Activated CD4-positive, alpha-beta T cell treated with anti-CD3 and anti-CD28 coated beads, Interleukin-2, amount 50 U/mL, for 48 hours (primary cell): ENCODE results near the gene DHRS13.
A peak's percentile ranks its signal among the peaks of the same experiment; 100 is the strongest.

ENCODE experiments used
- DNase-seq, 2 experiments: peaks; one replicate each; pipeline ENCODE4 v3.0.0-alpha.2; 2020

DHRS13 gene

GRCh38 chr17:28901866-28902818, 737 bp downstream of the DHRS13 start:
- peak; percentile 62 to 72 for DNase-seq

- DNase-seq, result no peak
Observed at GRCh38 chr17:28900986-28901726, 1.7 kb downstream of the DHRS13 start.

GRCh38 chr17:28899212-28899815, 3.6 kb downstream of the DHRS13 start:
- no peak for DNase-seq

DNA sequence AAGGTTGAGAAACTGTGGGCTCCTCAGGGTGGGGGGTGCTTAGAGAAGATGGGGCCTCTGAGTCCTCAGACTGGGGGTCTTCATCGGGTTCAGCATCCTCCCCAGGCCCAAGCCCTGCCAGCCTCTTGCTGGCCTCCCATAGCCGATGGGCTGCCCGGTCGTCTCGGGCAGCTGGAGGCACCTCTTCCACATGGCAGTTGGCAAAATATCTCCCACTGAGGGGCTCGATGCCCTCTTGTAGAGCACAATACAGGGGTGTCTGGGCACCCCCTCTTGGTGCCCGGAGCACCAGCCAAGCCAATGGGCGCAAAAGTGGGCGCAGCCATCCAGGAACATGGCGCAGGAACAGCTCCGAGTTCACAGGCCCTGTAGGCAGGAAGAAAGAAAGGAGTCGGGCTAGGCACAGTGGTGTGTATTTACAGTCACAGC, 4.3 kb downstream of the DHRS13 start:
- no peak for DNase-seq

GRCh38 chr17:28897769-28898526, 4.9 kb downstream of the DHRS13 start:
- DNase-seq, result no peak

DNA sequence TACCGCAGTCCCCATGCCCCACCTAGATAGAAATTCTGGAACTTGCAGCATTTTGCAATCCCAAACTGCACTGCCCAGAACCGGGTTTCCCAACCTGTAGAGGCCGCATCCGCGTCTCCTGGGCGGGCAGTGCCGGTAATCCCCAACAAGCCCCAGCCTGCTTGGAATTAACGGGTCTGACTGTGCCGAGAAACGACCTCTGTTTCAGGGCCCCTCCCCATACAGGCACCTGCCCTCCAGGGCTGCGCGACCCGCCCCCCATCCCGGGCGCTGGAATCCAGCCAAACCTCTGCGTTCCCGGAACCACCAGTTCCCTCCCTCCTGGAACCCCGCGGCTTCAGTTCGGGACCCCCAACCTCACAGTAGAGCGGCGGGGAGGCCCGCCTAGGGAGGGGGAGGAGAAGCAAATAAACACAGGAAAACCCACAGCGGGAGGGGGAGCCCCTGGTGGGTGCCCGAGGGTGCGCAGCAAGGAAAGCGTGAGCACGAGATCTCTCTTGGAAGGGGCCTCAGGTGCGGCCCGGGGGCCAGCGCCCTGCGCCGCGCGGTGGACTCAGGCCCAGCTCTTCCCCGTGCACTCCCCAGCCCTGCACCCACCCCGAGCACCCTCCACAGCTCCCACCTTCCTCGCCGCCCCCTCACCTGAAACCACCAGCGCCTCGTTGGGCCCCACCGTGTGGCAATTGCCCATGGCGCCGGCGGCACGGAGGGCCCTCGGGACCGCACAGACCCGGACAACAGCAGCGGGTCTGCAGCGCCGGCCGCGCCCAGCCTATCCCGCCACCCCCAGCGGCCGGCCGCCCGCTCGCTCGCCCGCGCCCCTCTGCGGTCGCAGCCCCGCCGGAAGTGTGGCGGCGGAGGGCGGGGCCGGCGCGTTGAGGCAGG, 5.8 kb downstream of the DHRS13 start, which contains the start of gene FLOT2:
TSS of gene FLOT2 (minus strand) at position 850 of the 885 bp plus-strand sequence. CDS start at position 691, 159 bp downstream.
- peak; percentile 68 to 76 for DNase-seq

- no peak for DNase-seq
Observed at GRCh38 chr17:28896491-28896883, 6.4 kb downstream of the DHRS13 start.

- no peak for DNase-seq
Observed at GRCh38 chr17:28895794-28896447, 7.0 kb downstream of the DHRS13 start.

- DNase-seq, result peak; percentile 33 to 54
Observed at GRCh38 chr17:28893248-28894183, 9.4 kb downstream of the DHRS13 start.

DNA sequence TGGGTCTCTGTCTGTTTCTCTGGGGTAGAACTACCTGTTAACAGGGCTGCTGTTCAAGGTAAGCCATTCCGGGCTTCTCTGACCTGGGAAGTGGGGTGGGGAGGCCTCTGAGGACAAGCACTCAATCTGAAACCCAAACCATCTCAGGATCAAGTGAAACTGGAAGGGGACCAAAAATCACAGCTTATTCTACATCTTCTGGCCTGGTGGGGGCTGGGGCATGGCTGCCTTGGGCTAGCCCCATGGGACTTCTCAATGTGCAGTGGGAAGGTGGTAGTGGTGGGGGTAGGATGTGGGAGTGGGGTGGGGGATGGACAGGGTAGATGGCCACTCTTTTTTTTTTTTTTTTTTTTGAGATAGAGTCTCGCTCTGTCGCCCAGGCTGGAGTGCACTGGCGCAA, 10.9 kb downstream of the DHRS13 start:
- no peak for DNase-seq

DNA sequence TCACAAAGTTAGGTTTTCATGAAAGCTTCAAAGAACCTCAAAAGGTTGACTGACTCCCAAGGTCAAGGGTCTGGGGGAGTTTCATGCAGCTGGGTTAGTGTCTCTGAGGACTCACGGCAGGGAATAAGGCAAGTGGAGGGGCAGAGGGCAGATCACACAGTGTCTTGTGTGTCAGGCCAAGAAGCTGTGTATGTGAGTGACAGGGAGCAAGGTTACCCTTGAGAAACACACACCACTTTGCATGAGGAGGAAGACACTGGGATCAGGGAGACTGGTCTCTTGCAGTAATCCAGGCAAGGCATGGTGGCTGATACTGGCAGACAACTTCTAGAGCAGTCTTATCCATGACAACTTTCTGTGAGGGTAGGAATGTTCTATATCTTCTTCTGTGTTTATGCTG, 11.7 kb downstream of the DHRS13 start:
- no peak for DNase-seq

- no peak for DNase-seq
Observed at GRCh38 chr17:28889996-28890395, 12.9 kb downstream of the DHRS13 start.

DNA sequence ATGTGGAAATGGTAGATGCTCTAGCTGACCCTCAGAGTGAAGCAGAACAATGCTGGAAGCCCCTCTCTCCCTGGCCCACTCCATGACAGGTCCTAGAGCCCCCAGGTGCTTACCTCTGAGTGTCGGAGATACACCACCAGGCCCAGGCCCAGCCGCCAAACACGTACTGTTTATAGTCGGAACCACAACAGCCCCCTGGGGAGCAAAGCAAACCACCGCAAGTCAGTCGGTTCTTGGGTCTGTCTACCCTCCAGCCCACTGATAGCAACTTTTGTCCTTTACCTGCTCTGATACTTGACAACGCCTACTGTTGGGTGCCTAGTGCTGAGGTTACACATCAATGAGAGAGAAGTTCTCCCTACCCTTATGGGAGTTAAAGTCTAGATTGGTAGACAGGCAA, 14.0 kb downstream of the DHRS13 start:
- DNase-seq, result no peak

- no peak for DNase-seq
Observed at GRCh38 chr17:28887871-28888471, 14.9 kb downstream of the DHRS13 start.

- DNase-seq, result no peak
Observed at GRCh38 chr17:28885951-28886350, 16.9 kb downstream of the DHRS13 start.

DNA sequence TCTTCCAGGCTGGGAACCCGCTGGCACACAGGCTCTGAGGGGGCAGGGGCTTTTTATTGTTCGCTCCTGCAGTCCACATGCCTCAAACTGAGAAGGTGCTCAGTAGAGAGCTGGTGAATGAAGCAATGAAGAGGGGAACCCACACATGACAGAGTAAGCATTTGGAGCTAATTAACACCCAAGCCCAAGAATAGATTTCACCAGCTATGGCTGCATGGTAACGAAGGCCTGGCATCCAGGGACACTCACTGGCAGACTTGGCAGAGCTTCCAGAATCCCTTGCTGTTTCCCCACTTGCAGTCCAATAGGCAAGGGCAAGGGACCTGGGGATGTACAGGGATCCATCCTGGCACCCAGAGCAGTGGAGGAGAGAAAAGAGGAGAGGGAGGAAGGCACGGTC, 17.5 kb downstream of the DHRS13 start:
- no peak for DNase-seq

GRCh38 chr17:28883967-28884702, 18.7 kb downstream of the DHRS13 start:
- DNase-seq, result no peak

DNA sequence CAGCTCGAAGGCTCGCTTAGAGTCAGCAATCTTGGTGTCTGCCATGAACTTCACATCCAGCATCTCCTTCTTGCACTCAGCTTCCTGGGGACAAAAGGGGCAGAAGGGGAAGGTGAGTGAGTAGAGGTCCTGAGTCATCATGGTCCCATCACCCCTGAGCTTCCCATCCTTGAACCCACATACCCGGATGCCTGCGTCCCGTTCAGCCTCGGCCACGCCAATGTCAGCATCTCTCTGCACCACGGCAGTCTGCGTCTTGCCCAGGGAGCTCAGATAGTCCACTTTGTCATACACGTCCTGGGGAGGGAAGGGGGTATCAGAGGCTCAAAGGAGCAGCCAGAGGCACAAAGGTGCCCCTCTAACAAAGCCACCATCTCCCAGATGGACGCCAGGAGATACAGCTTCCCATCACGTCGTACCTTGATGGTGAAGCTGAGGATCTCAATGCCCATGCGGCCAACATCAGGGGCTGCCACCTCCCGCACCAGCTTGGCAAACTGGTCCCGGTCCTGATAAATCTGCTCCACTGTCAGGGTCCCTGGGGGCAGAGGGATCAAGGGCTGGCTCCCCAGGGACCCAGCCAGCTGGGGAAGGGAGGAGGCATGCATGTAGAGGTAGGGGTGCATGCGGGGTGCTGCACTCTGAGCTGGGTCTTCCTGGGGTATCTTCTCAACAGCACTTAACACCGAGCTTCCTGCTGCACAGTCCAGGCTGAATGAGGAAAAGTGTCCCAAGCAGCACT, 20.6 kb downstream of the DHRS13 start:
- DNase-seq, result no peak
